HG03342 (cell line): ENCODE measurements around the gene ONECUT3.

Source experiments
- ATAC-seq: cut with Tn5 transposase; IDR thresholded peaks from one replicate; pipeline ENCODE4 v1.9.1; 2021; ENCODE audit warnings: mild to moderate bottlenecking, moderate library complexity; ENCODE audit not compliant: unreplicated experiment

ONECUT3 gene

GRCh38 chr19:1739960-1740629 lies 13.2 kb upstream of the ONECUT3 start:
- ATAC-seq, result no peak

DNA sequence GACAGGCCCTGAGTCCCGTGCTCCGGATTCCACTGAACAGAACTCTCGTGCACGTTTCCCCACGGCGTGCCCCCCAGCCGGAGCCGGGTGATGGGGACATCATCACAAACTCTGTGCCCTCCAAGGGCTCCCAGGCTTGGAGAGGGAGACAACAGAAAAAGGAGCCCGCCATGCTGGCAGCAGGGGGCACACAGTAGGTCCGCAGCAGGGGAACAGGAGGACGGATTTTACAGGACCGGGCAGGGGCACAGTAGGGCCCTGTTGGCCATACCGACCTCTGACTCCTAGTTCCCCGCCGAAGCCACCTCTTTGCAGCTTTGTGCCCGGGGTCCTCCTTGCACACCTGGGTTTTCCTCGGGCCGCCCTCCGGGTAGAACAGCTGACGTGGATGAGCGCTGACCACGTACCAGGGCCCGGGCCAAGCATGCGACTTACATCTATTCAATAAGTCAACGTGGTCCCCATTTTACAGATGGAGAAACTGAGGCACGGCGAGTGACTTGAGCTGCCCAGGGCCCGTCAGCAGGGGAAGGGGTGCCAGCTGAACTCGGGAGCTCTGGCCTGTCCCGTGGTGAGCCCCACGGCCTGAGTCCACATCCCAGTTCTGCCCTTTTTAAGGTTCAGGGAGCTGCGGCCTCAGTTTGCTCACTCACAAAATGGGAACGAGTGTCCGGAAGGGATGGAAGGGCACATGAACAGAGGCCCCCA lies 10.2 kb upstream of the ONECUT3 start:
- no peak for ATAC-seq

- no peak for ATAC-seq
Observed at GRCh38 chr19:1744133-1744665, 9.1 kb upstream of the ONECUT3 start.

- ATAC-seq, result no peak
Observed at GRCh38 chr19:1744822-1745563, 8.3 kb upstream of the ONECUT3 start.

- no peak for ATAC-seq
Observed at GRCh38 chr19:1745589-1746031, 7.7 kb upstream of the ONECUT3 start.

DNA sequence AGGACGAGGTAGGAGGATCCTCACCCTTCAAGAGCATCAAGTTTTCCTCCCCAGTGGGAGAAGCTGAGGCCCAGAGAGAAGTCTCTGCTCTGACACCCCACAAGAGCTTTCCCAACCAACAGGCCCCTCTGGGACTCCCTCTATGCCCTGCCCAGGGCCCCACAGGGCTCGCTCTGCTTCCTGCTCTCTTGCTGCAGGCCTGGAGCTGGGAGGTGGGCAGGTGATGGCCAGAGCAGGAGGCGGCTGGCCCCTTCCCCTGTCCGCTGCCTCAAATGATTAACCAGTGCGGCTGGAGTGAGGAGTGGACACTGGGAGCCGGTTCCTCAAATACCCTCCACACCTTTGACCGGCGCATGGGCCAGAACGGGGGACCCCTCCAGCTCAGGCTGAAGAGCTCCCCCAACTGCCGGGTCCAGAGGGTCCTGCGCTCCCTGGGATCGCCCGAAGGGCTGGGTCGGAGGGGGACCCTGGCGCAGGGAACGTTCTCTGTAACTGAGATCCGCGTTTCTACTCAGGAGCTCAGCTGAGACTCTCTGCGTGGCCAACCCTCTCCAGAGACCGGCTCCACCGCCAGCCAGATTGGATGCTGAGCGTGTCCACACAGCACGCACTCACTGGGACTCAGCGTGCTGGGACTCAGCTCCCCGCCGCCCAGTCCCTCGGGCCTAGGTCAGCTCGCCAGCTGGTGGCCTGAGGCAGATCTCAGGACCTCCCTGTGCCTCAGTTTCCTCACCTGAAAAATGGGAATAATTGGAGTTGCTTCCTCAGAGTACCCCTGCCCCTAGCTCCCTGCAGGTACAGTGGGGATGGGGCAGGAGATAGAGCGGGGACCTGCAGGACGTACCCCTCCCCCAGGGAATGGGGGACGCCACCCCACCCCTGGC lies 6.7 kb upstream of the ONECUT3 start:
- no peak for ATAC-seq

- no peak for ATAC-seq
Observed at GRCh38 chr19:1747285-1748114, 5.8 kb upstream of the ONECUT3 start.

DNA sequence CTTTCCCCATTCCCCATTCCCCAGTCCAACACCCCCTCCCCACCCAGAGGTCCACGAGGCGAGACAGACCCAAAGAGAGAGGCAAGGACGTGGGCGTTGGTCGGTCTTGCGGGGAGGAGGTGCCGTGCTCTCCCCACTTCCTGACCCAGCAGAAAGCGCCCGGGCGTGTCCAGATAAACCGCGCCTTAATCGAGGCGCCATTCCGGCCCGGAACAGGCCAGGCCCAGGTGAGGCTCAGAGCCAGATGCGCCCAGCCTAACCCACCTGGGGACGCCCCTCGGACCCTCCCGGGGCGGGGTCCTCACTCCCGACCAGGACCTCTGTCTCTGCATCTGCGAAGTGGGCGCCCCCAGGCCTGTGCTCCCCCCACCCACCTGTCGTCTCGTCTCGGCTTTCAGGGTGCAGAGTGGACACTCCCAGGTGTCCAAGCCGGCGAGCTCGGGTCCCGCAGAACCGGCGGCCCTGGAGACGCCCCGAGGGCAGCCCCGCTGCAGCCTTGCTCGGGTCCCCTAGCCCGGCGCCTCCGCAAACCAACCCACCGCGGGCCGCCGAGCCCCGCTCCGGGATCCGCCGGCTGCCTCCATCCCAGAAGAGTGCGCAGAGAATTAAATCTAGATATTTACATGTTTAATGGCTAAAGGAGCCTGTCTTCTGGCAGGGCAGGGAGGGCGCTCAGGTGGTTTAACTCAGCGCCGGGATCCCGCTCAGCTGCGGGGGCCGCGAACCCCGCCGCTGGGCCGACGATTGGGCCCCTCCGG lies 5.0 kb upstream of the ONECUT3 start:
- ATAC-seq, result no peak

DNA sequence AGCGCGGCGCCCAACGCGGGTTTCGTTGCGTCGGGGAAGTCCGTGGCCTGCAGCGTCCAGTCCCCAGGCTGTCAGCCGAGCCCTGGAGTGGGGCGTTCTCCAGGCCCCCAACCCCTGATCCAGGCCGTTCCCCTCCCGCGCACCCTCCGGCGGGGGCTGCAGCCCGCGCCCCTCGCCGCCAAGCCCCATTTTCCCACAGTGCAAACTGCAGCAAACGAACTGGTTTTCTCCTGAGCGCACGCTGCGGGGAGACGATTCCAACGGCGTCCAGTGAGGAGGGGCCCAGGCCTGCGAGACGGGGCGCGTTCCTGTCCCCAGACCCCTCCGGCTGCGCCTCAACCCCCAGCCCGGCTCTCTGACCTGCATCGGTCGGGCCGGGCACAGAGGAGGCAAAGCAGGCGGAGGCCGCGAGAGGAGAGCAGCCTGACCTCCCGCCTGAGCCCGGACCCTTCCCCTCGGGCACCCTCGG lies 4.4 kb upstream of the ONECUT3 start:
- ATAC-seq, result no peak

- no peak for ATAC-seq
Observed at GRCh38 chr19:1749373-1750342, 3.6 kb upstream of the ONECUT3 start.

DNA sequence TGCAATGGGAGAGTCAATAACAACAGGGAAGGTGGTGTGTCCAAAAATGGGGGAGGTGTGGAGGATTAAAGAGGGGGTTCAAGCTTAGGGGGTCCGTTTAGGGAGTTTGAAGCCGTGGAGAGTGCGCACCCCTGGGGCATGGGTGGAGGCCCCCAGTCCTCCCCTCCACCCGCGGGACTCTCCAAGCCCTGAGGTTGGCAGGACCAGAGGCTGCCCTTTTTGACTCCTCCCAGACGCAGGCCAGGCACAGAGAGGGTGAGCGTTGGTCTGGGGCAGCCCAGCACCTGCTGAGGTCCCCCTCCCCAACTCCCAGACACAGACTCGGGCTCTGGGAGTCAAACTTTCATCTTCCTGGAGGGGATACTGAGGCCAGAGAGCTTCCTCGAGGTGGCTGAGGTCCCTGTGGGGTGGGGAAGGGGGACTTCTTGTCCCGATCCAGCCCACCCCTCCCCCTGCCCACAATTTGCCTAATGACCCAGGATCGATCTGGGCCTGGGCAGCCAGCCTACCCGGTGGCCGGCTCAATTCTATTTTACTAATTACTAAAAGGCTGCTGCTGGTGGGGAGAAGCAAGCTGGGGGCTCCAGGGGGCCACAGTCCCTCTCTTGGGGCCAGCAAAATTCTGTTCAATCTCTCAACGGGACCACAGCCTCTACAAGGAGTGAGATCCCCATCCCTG lies 2.8 kb upstream of the ONECUT3 start:
- no peak for ATAC-seq

DNA sequence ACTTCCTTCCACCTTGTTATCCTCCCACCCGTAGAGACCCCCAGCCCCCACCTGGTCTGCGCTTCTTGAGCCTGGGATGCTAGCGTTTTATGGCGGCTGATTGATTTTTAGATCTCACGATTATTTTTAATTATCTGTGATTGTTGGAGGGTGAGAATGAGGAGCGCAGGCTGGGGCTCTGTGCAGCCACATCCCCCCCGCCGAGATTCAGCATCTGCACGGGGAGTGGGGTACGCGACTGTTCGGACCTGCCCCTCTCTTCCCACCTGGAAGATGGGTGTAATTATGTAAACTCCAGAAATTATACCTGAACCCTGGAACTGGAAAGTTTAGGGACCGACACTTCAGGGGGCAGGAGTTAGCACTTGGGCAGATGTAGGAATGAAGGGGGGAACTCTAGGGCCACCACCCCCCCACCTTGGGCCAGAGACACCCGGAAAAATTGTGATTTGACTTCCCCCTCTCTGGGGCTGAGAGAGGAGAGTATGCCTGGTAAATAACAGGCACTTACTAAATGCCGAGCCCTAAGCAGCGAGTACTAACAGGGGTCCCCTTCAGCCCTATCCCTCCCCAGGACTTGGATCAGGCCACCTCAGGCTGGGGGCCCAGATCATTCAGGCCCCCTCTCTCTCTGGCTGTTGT lies 1.8 kb upstream of the ONECUT3 start:
- ATAC-seq, result no peak

- ATAC-seq, result no peak
Observed at GRCh38 chr19:1752009-1752756, 1.1 kb upstream of the ONECUT3 start.

DNA sequence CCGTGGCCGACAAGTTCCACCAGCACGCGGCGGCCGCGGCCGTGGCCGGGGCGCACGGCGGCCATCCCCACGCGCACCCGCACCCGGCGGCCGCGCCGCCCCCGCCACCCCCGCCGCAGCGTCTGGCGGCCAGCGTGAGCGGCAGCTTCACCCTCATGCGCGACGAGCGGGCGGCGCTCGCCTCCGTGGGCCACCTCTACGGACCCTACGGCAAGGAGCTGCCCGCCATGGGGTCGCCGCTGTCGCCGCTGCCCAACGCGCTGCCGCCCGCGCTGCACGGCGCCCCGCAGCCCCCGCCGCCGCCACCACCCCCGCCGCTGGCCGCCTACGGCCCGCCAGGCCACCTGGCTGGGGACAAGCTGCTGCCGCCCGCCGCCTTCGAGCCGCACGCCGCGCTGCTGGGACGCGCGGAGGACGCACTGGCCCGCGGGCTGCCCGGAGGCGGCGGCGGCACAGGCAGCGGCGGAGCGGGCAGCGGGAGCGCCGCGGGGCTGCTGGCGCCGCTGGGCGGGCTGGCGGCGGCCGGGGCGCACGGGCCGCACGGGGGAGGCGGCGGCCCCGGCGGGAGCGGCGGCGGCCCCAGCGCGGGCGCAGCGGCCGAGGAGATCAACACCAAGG lies 821 bp downstream of the ONECUT3 start:
- ATAC-seq, result no peak

- ATAC-seq, result no peak
Observed at GRCh38 chr19:1754636-1755466, 1.5 kb downstream of the ONECUT3 start.
